Muscle layer of duodenum (tissue), 2 donors: ENCODE measurements around the gene ZNF609.

Source experiments
- H3K27ac ChIP-seq: one replicate; pipeline ENCODE4 v1.7.0; 2013; ENCODE audit warnings: mild to moderate bottlenecking, low read length
- H3K27me3 ChIP-seq: one replicate; pipeline ENCODE4 v1.7.0; 2013; ENCODE audit warnings: low read depth, mild to moderate bottlenecking, control low read depth, low read length
- H3K36me3 ChIP-seq, 2 donors: one replicate each; pipeline ENCODE4 v1.7.0; 2013; ENCODE audit warnings: low read length in 2 of 2, control low read depth in 1 of 2, mild to moderate bottlenecking in 1 of 2; ENCODE audit not compliant: insufficient read depth in 2 of 2, control insufficient read depth in 1 of 2
- H3K4me1 ChIP-seq, 2 donors: one replicate each; pipeline ENCODE4 v1.7.0; 2013; ENCODE audit warnings: low read length in 2 of 2, mild to moderate bottlenecking in 2 of 2, control low read depth in 1 of 2, moderate library complexity in 1 of 2; ENCODE audit not compliant: insufficient read depth in 2 of 2, control insufficient read depth in 1 of 2
- H3K4me3 ChIP-seq, 2 donors: one replicate each; pipeline ENCODE4 v1.7.0; 2013; ENCODE audit warnings: low read length in 2 of 2, low read depth in 1 of 2, mild to moderate bottlenecking in 1 of 2
- H3K9me3 ChIP-seq, 2 donors: one replicate each; pipeline ENCODE4 v1.7.0; 2013; ENCODE audit warnings: low read length in 2 of 2, control low read depth in 1 of 2, mild to moderate bottlenecking in 1 of 2; ENCODE audit not compliant: control insufficient read depth in 1 of 2
- donor health status: healthy.

The ZNF609 gene

DNA sequence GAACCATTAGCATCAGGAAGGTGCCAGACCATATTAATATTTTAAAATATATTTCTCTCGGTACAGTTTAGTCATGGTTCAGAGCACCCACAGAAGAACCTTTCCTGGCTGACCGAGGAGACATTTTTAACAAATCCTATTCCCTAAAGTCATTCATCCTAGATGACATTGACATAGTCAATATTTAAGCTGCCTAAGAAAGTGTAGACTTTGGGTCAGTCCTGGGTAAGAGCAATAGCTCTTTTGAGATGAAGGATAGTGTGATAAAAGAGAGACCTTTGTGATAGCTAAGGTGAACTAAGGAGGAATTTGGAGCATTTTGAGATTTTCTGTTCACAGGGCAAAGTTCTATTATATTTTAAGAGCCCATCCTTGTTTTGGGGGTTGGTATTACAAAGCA is 47.5 kb downstream of the ZNF609 start:
- no peak overlapping the region for H3K4me3 ChIP-seq
- H3K4me1 ChIP-seq, result peaks cover 17 to 56% of the 10 kb centered on the region in 2 donors
- peak overlapping the region; percentile 13 for H3K27ac ChIP-seq
- no peaks in the 10 kb centered on the region for H3K27me3 ChIP-seq
- no peaks in the 10 kb centered on the region for H3K9me3 ChIP-seq
- no peaks in the 10 kb centered on the region for H3K36me3 ChIP-seq

DNA sequence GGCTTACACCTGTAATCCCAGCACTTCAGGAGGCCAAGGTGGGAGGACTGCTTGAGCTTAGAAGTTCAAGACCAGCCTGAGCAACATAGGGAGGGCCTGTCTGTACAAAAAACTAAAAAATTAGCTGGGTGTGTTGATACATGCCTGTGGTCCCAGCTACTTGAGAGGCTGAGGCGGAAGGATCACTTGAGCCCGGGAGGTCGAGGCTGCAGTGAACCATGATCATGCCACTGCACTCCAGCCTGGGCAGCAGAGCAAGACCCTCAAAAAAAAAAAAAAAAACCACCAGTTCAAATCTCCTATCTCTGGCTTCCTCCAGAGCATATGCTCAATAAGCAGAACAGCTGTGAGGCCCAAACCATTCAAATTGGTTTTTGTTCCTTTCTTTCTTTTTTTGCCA is 53.4 kb downstream of the ZNF609 start:
- Histone ChIP-seq H3K36me3 (no peaks in the 10 kb centered on the region), H3K4me1 (peaks cover 0 to 33% of the 10 kb centered on the region in 2 donors), H3K27me3 (no peaks in the 10 kb centered on the region), H3K4me3 (no peak overlapping the region), H3K27ac (no peak overlapping the region), H3K9me3 (no peaks in the 10 kb centered on the region)

DNA sequence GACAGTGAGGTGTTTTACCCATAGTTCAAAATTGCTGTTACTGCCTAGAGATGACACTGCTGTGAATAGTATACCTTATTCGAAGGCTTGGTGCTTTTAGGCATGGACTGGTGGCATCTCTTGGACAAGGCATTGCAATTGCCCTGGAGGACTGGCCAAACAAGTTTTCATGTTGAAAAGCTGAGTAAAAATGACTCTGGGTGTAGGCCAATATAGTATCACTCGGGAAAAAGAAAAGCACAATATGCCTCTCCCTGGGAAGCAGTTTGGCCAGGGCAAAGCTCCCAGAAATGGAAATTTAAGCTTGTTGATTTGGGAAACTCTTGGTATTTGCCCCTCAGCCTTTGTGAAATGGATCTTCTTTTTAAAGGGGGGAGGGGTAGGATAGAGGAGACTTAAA is 54.8 kb downstream of the ZNF609 start:
- Histone ChIP-seq H3K9me3 (no peaks in the 10 kb centered on the region), H3K36me3 (no peaks in the 10 kb centered on the region), H3K4me1 (peaks cover 0 to 19% of the 10 kb centered on the region in 2 donors), H3K4me3 (no peak overlapping the region), H3K27me3 (no peaks in the 10 kb centered on the region), H3K27ac (no peak overlapping the region)

DNA sequence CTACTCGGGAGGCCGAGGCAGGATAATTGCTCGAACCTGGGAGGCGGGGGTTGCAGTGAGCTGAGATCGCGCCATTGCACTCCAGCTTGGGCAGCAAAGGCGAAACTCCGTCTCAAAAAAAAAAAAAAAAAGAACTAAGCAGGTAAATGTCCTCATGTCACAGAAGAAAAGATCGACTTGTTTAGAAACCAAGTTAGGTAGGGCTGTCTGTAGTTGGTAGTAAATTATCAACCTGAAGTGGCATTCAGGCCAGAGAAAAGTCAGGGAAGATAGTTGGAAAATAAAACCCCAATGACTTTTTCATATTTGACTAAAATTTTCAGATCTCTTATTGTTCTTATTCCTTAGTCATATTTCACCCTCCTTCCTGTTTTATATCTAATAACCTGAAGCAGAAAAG is 55.4 kb downstream of the ZNF609 start:
- no peaks in the 10 kb centered on the region for H3K27me3 ChIP-seq
- H3K9me3 ChIP-seq, result no peaks in the 10 kb centered on the region
- no peaks in the 10 kb centered on the region for H3K36me3 ChIP-seq
- no peak overlapping the region for H3K27ac ChIP-seq
- peaks cover 0 to 19% of the 10 kb centered on the region in 2 donors for H3K4me1 ChIP-seq
- H3K4me3 ChIP-seq, result no peak overlapping the region

DNA sequence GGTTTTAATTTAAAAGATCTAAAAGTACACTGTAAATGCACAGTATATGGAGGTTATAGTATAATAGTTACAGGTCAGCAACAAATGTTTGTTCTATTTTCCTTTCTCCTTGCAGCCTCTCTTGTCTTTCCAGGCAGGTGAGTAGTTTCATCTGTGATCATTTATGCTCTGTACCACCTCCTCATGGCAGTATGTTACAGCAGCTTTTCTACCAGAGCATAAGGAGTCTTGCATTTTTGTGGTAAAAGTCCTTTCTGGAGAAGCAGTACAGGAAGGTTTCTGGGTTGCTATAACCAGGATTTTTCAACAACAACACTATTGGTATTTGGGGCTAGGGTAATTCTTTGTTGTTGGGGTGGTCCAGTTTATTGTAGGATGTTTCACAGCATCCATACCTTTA is 59.5 kb downstream of the ZNF609 start:
- no peaks in the 10 kb centered on the region for H3K36me3 ChIP-seq
- H3K27me3 ChIP-seq, result no peaks in the 10 kb centered on the region
- no peak overlapping the region for H3K27ac ChIP-seq
- H3K4me1 ChIP-seq, result peaks cover 0 to 29% of the 10 kb centered on the region in 2 donors
- H3K9me3 ChIP-seq, result no peaks in the 10 kb centered on the region
- no peak overlapping the region for H3K4me3 ChIP-seq

DNA sequence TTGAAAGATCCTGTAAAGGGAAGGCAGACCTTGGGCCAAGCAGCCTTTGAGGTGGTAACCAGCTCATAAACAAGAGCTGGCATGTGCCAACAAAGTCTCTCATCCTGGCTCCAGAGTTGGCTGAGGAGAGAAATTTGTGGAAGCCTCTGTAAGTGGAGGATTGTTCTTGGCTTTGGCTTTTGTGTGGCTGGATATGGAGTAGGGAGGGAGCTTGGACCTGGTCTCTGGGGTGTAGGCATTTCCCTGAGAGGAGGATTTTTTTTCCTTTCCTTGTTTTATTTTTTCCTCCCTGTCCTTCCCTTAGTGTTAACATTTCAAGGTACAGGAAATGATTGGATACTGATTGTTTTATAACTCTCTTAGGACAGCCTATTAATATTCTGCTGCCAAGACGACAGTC is 60.8 kb downstream of the ZNF609 start:
- H3K36me3 ChIP-seq, result no peaks in the 10 kb centered on the region
- H3K4me1 ChIP-seq, result peaks cover 0 to 22% of the 10 kb centered on the region in 2 donors
- no peaks in the 10 kb centered on the region for H3K9me3 ChIP-seq
- no peak overlapping the region for H3K4me3 ChIP-seq
- H3K27me3 ChIP-seq, result no peaks in the 10 kb centered on the region
- H3K27ac ChIP-seq, result no peak overlapping the region

DNA sequence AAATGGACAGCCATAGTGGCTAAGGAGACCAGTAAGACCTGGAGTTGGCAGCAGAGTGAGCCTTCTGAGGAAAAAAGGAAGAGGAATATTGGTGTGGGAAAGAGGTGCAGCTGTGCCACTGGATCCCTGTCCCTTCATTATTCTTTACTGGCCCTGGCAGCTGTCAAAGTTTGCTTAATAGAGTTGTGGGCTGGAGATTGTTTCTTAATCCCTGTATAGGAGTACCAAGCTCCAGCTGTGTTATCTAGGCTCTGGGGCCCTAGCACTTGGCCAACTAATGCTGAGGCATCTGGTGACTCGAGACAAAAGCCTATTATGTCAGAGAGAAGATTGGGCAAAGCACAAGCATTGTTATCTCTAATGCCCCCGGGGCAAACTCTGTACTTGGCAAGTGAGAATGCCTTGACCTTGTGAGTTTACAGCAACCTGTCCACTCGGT is 61.4 kb downstream of the ZNF609 start:
- Histone ChIP-seq H3K27me3 (no peaks in the 10 kb centered on the region), H3K4me1 (peaks cover 0 to 22% of the 10 kb centered on the region in 2 donors), H3K36me3 (no peaks in the 10 kb centered on the region), H3K27ac (no peak overlapping the region), H3K4me3 (no peak overlapping the region), H3K9me3 (no peaks in the 10 kb centered on the region)

DNA sequence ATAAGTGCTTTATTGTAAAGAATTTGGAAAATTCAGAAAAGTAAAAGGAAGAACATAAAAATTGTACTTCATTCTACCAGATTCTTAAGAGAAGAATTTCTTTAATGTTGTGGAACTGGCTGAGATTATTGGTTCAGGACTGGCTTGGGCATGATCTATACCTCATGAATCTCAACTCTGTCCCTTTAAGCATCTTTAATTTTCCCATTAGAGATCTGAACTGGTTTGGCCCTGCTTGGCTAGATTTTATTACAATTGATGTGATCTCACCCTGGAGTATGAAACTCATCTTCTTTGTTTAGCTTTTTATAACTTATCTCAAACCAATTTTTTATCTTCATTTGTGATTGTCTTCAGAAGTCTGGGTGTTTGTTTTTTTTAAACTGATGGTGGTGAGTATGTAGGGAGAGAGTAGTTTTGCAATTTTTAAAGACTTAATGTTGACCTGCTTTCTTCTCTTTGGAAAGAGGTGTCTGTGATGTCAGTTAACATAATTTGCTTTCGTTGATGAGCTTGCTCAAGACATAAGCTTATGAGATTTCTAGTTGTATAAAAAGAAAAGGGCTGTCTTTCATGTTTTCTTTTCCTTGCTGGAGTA is 61.9 kb downstream of the ZNF609 start:
- H3K27ac ChIP-seq, result no peak overlapping the region
- H3K4me1 ChIP-seq, result peaks cover 0 to 22% of the 10 kb centered on the region in 2 donors
- no peaks in the 10 kb centered on the region for H3K27me3 ChIP-seq
- no peak overlapping the region for H3K4me3 ChIP-seq
- H3K36me3 ChIP-seq, result no peaks in the 10 kb centered on the region
- H3K9me3 ChIP-seq, result no peaks in the 10 kb centered on the region

DNA sequence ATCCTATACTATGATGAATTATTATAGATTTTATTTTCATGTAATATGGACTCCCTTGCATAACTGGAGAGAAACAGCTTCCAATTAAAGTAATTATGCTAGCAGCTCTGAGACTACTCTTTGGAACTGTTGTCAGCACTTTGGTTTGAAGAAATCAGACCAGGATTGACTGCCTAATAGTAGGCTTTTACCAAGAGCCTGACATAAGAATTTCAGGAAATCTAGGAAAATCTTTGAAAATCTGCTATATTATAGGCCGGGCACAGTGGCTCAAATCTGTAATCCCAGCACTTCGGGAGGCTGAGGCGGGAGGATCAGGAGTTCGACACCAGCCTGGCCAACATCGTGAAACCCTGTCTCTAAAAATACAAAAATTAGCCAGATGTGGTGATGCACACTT is 62.9 kb downstream of the ZNF609 start:
- H3K4me1 ChIP-seq, result peaks cover 0 to 20% of the 10 kb centered on the region in 2 donors
- no peaks in the 10 kb centered on the region for H3K9me3 ChIP-seq
- H3K4me3 ChIP-seq, result no peak overlapping the region
- no peak overlapping the region for H3K27ac ChIP-seq
- no peaks in the 10 kb centered on the region for H3K27me3 ChIP-seq
- no peaks in the 10 kb centered on the region for H3K36me3 ChIP-seq

DNA sequence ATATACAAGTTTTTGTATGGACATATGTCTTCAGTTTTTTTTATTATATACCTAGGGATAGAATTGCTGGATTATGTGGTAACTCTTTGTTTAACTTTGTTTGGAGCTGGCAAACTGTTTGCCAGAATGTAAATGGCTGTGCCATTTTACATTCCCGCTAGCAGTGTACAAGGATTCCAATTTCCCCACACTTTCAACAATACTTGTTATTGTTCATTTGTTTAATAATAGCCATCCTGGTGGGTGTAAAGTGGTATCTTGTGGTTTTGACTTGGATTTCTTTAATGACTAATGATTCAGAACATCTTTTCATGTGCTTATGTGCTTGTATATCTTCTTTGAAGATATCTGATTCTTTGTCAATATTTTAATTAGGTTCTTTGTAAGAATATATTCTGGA is 64.4 kb downstream of the ZNF609 start:
- peaks cover 5% of the 10 kb centered on the region in 2 donors for H3K36me3 ChIP-seq
- peaks cover 0 to 15% of the 10 kb centered on the region in 2 donors for H3K4me1 ChIP-seq

DNA sequence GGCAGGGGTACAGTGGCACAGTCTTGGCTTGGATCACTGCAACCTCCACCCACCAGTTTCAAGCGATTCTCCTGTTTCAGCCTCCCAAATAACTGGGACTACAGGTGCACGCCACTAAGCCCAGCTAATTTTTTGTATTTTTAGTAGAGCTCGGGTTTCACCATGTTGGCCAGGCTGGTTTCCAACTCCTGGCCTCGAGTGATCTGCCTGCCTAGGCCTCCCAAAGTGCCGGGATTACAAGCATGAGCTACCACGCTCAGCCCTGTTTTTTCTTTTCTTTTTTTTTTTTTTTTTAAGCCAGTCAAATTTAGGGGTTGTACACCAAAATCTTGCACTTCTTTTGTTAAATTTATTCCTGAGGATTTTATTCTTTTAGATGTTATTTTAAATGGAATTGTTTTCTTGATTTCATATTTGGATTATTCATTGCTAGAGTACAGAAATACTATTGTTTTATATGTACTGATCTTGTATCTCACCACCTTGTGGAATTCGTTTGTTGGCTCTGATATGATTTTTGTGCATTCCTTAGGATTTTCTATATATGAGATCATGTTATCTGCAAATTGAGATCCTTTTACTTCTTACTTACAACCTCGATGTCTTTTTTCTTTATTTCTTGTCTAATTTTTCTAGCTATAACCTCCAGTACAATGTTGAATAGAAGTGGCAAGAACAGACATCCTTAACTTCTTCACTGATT is 65.6 kb downstream of the ZNF609 start:
- H3K4me1 ChIP-seq, result peaks cover 0 to 14% of the 10 kb centered on the region in 2 donors
- no peak overlapping the region for H3K27ac ChIP-seq
- H3K4me3 ChIP-seq, result no peak overlapping the region
- H3K27me3 ChIP-seq, result no peaks in the 10 kb centered on the region
- H3K36me3 ChIP-seq, result peaks cover 5% of the 10 kb centered on the region in 2 donors
- H3K9me3 ChIP-seq, result no peaks in the 10 kb centered on the region

More for the DNA sequence above, 64.4 kb downstream of the ZNF609 start:
- Histone ChIP-seq H3K4me3 (no peak overlapping the region), H3K9me3 (no peaks in the 10 kb centered on the region), H3K27me3 (no peaks in the 10 kb centered on the region), H3K27ac (no peak overlapping the region)
